Raji (cell line): ENCODE results near the gene CWH43.

Experiments used
- POLR2A ChIP-seq: IDR thresholded peaks from 2 replicates; pipeline ENCODE4 v1.6.1; 2011; ENCODE audit warnings: low read depth, low read length, control low read depth; ENCODE audit not compliant: insufficient read depth

CWH43 gene

DNA sequence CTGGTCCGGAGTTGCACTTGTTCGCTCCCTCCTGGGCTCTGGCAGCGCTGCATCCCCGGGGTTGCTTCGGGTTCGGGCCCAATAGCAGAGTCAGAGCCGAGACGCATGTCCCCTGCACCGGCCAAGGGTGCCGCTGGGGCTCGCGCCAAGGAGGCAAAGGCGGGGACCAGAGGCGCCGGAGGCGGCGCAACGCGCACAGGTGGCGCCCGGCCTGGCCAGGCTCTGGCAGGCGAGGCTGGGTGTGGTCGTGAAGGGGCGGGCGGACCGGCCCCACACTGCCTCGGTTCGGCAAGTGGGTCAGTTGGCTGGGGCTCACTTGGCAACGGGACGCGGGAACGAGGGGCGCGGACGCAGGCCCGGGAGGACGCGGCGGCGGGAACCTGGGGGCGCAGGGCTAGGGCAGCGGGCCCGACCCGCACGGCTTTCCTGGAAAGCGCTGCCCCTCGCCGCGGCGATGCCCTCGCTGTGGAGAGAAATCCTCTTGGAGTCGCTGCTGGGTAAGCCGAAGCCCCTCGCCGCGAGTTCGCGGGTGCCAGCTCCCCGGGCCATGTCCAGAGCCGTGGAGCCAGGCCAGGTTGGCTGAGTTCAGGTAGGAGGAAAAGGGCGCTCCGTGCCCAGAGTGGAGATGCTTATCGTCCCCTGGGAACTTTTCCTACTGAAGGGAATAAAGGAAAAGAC is at the start of gene CWH43:
CWH43 (plus strand) TSS at position 300 of the 678 bp plus-strand sequence; CDS start at position 455, 155 bp downstream.
- no peak for TF ChIP-seq POLR2A

DNA sequence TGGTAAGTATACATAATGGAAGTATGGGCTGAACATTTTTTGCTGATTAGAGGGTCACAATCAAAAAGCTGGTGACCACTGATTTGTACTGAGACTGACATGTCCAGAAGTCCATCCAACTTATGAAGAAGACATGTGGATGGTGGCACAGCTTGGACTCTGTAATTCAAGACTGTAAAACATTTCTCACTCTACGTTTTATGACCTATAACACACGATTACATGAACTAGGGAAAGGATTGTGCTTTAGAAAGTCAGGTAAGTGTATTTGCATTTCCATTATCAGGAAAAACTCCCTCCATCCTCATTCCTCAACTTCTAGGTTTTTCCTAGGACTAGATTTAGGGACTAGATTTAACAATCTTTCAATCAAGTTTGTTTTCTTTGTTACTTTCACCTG is 49.0 kb upstream of the CWH43 start:
- TF ChIP-seq POLR2A = no peak

DNA sequence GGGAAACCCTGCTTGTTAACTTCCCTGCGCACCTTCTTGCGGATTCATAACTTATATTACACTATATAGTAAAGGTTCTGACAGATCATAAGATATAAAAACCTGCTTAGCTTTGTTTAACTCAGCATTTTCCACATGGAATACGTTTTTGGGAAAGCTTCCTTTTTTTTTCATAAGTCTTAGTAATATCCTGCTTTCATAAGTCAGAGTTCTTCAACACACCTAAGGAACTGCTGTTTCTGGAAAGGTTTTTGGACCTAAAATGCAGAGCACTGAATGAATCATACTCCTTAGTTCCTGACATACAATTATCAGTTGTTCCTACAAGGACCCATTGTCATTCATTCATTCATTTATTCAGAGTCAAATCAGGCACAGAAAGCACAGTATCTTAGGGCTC is 47.2 kb upstream of the CWH43 start:
- no peak for TF ChIP-seq POLR2A

DNA sequence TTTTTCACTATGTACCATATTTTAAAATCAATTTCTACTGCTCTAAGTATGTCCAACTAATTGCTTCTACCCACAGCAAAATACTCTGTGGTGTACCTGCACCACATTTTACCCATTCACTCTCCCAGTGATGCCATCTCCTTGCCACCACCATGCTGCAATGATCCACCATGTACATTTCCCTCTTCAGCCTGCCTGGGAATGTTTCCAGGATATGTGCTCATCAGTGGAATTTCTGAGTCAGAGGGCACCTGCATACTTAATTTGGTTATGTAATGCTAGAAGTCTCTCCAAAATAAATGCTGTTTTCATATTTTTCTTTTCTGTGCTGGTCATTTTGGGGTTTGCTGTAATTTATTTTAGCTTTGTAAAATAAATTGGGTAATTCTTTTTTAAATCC is 46.3 kb upstream of the CWH43 start:
- no peak for TF ChIP-seq POLR2A

DNA sequence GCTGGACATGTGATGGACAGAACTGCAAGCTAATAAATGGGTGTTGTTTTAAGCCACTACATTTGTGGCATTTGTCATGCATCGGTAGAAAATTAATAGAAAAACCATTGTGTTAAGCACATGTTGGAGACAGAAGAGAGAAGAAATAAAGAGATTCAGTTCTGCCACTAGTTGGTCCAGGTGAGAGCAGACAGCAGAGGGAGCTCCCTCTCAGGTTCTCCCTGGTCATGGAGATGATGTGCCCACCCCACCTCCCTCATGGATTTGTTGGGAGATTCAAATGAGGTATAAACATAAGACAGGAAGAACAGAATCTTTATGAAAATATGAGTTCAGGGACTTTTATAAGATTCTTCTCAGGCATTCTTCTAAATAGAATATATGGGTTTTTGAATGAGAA is 42.7 kb upstream of the CWH43 start:
- TF ChIP-seq POLR2A = no peak

DNA sequence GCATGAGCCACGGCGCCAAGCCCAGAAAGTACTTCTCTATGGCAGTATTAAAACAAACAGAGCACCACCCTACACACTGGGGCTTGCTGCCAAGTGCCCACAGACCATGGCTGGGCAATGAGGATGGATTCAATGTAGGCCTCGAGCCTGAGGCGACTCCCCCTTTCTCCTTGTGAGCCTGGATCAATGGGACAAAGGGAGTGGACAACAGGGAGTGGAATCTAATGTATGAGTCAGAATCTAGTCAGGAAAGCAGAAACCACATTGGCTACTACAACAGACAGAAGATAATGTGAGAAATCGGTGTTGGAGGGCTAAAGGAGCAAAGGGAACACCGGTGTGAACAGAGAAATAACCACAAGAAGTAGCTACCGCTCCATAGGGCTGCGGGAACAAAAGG is 41.8 kb upstream of the CWH43 start:
- no peak for TF ChIP-seq POLR2A

DNA sequence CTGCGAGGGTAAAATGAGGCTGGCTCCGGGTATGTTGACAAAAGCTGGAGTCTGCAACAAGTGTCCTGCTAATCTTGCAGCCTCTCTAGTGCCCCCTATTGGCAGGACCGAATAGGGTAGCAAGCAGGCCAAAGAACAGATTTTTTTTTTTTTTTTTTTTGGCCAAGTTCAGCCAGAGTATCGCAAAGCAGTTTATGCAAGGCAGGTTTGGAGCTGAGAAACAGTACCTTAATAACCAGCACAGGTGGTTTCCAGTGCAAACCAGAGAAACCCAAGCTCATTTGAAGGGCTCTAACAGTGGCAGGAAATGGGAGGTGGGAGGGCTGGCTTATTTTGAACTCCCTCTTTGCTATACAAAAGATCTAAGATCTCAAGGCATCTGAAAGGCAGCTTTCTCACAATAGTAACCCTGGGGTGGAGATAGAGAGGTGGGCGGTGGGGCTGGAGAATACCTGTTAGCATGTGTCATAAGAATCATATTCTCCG is 41.3 kb upstream of the CWH43 start:
- TF ChIP-seq POLR2A = no peak

DNA sequence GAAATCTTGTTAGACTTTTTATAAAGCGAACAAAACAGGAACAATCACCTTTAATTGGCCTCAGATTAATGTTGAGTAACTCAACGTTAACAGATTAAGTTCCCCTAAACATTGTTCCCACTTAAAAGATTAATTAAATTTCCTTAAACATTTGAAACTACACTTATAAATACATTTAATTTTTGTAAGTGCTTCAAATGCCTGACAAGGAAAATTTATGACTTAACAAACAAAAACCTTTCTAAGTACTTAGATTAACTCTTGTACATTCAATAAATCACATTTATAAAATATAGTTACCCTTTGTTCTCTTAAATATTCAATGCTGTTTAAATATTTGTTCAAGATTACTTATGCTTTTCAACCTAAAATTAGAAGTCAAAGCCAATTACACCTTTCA is 40.1 kb upstream of the CWH43 start:
- TF ChIP-seq POLR2A = no peak

DNA sequence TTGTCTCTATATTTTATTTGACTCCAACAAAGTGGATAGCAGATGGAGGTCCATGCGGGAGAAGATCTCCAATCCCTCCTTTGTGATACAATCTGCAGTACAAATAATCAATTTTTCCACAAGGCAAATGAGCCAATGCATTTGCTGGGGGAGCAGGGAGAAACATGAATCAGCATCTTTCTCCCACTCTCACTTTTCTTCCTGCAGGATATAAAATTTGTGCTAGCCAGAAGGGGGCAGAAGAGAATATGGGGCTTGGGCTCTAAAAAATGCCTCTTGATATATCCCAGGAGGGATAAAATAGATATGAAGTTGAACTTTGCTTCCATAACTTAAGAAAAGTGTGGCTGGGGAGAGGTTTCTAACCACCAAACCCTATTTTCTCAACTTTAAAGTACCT is 38.3 kb upstream of the CWH43 start:
- no peak for TF ChIP-seq POLR2A

DNA sequence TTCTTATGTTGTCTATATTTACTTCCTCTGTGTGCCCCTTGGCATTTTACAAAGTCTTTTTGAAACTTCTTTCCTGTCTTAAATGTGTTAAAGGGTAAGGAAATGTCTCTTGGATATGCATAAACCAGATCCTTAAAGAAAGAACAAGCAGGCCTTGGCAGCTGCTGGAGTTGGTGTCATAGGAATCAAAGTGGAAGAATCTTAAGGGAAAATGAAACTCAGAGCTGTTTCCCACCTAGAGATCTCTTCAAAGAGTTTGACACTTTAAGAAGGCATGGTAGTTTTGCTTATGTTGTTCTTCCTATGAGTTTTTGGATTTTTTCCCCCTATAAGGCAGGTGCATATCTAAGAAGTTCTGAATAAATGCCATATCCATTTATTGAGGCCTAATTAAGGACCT is 37.0 kb upstream of the CWH43 start:
- no peak for TF ChIP-seq POLR2A

DNA sequence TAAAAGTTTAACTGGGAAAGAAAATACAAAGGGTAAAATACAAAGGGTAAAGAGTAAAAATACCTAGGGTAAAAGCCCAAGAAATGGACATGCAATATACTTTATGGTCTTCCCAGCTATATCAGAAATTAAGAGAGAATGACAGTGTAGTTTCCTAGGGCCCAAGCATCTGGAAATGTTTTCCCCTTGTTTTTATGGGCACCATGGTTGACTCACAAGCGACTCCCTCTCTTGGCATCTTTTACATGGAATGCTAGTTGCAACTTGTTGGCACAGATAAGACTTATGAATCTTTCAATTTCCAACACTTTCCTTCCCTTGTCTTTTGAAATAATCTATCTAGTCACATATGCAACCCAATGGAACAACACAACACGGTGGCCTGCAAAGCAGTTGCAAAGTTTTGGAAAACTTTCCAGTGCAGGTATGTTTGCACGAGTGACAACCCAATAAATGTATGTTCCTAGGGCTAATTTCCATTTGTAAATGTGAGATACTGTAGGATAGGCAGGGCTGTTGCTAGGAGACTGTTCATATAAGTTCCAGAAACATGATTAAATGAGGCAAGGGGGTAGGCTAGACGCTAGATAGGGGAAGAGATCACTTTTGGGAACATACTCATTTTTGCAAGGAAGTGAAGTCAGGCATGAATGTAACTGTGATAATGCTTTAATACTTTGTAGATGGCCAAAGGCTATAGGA is 36.4 kb upstream of the CWH43 start:
- TF ChIP-seq POLR2A = no peak

DNA sequence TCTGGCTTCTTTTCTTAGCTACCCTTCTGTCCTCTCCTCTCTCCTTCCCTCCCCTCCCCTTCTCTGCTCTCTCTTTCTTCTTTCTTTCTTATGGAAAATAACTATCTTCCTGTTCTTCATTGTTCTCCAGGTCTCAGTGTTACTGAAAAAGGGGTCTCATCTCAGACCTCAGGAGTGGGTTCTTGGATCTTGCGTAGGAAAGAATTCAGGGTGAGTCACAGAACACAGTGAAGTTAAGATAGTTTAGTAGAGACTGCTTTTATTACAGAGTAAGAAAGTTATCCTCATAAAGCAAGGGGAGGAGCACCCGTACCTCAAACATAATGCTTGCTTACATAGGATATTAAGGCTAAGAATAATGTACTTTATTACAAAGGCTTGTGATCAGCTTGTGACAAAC is 31.8 kb upstream of the CWH43 start:
- TF ChIP-seq POLR2A = no peak

DNA sequence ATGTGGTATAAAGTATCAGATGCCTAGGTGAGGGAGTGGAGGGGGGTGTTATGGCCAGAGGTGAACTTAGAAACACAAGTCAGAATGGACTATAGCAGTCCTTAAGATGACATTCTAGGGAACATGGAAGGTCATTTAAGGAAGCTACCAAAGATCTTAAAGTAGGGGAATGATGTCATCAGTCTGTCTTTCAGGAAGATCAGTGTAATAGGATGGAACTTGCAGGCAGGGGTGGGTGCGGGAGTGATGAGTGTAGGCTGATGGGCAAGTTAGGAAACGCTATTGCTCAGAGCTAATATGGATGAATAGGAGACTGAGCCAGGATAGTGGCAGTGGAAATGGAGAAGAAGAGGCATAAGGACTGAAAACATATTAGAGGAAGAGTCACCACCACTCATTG is 27.5 kb upstream of the CWH43 start:
- TF ChIP-seq POLR2A = no peak

DNA sequence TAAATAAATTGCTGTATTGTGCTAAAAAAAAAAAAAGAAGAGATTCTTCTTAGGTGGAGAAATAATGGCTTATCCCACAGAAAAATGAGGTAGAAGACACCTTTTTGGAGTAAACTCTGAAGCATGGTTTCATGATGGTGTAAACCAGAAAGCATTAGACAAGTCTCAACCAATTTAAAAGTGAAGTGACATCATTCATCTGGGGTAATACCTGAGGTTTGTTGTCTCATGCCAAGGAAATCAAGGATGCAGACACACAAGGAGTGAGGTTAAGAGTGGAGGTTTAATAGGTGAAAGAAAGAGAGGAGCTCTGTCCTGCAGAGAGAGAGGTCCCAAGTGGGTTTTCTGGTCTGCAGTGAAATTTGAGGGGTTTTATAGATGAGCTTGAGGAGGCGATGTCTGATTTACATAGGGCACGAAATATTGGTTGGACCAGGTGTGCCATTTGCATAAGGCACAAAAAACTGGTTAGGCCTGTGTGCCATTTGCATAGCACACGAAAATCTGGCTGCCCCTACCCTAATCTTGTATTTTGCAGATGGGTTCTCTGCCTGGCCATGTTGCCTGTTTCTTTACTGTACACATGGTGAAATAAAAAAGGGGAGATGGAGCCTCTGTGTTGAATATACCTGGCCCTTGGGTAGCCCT is 25.0 kb upstream of the CWH43 start:
- no peak for TF ChIP-seq POLR2A

DNA sequence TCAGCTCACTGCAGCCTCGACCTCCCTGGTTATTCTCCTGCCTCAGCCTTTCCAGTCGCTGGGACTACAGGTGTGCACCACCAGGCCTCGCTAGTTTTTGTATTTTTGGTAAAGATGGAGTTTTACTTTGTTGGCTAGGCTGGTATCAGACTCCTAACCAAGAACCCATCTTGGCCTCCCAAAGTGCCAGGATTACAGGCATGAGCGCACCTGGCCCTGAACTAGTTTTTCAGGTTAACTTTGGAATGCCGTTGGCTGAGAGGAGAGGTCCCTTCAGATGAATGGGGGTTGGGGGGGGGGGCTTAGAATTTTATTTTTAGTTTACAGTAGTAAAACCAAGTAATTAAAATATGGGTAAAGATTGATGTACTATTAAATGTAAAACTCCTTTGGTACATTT is 23.4 kb upstream of the CWH43 start:
- no peak for TF ChIP-seq POLR2A

DNA sequence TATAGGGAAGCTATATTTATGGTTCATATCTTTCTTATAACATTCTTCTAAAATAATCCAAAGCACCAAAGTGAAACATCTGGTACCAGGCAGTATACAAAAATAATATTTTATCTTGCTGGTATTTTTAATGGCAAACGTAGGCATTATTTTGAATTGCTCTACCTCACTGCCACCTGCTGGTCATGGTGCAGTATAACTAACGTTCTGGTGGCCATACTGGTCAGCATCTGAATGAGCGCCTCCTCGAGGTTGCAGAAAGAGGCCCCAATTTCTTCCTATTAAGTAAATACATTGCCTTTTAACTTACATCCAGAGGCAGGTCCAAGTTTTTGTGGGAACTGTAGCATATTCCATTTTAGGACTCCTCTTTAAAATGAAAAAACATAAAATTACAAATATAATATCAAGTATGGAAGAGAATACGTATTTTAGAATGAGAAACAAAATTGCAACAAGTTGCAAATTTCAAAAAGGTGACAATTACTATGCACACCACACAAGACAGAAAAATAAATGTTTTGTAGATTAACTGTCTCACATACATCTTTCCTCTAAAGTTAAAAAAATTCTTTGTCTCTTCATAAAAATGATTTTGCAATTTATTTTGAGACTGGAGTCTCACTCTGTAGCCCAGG is 22.9 kb upstream of the CWH43 start:
- TF ChIP-seq POLR2A = no peak

DNA sequence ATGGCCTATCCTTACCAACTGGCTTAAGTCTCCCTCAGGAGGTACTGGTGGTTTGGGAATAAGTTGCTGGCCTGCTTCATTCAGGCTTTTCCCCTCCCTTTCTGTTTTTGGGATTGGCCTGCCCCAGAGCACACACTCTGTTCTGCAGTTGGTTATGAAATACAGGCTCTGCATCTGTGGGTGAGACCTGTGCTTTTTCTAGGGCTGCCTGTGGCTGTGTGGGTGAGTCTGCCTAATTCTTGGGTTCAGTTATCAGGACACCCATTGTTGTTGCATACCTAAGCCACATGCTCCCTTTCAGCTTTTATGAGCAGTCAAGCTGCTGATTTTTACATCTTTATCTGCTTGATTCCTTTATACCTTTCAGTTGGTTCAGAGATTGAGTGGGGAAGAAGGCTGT is 19.0 kb upstream of the CWH43 start:
- TF ChIP-seq POLR2A = no peak

DNA sequence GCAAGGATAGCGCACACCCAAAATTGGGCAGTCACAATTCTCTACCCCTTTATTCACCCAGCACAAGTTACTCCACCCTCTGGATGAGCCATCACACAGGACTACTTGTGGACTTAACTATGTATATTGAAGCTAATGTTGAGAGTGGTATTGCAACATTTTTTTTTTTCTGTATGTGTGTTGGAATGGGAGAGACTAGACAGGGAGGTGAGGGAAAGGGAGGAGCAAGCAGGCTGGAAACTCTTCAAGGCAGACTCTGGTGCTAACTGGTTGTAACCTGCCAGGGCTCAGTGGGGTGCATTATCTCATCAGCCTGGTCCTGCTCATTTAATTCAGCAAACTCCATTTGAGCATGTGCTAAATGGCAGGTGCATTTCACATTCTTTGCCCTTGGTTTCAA is 18.4 kb upstream of the CWH43 start:
- TF ChIP-seq POLR2A = no peak
